ENCODE measurements around the gene SEMA4G. TPM values are rescaled to one million over a fixed set of nuclear protein-coding genes. Genes with fewer than 3 reads are reported as not detected.

SEMA4G gene
- total RNA-seq, 1 experiment from 2014 or later, result 29.4 TPM

GRCh38 chr10:101018118-101018599, 48.9 kb downstream of the SEMA4G start:
- Histone ChIP-seq H3K27me3 (ENCODE audit: insufficient read depth, low read length) (no peaks in the 10 kb centered on the region), H3K4me2 (ENCODE audit: low read length) (peak overlapping the region; percentile 65), H3K4me1 (ENCODE audit: control insufficient read depth in 1 of 2, insufficient read depth in 2 of 2, low read length in 2 of 2) (peaks cover 12 to 36% of the 10 kb centered on the region in 2 experiments), H4K20me1 (ENCODE audit: insufficient read depth) (no peaks in the 10 kb centered on the region), H3K4me3 (replicated peaks in 1 of 2; ENCODE audit: low read depth in 1 of 2, low read length in 2 of 2) (no peak overlapping the region), H2AFZ (ENCODE audit: low read depth, low read length, poor library complexity, severe bottlenecking) (no peak overlapping the region), H3K9me2 (ENCODE audit: insufficient read depth) (no peaks in the 10 kb centered on the region), H3K9me3 (ENCODE audit: control insufficient read depth in 1 of 2, insufficient read depth in 1 of 2, low read depth in 1 of 2, low read length in 2 of 2) (no peaks in the 10 kb centered on the region), H3K79me2 (ENCODE audit: insufficient read depth, low read length) (no peaks in the 10 kb centered on the region), H3K27ac (ENCODE audit: low read depth, low read length) (no peak overlapping the region), H3K9ac (ENCODE audit: low read length) (peak overlapping the region; percentile 56), H3K36me3 (ENCODE audit: control insufficient read depth in 1 of 2, insufficient read depth in 2 of 2, low read length in 2 of 2) (no peaks in the 10 kb centered on the region)
- ChIA-PET RAD21 (ENCODE audit: low non-redundant PET in 1 of 2, low total read pairs in 2 of 2, uncharacterized antibody in 2 of 2, unreplicated experiment in 2 of 2) (interaction anchor here (1.4 to 2.0 kb wide), 3 partner anchors 22 to 124 kb away, joined by 3 to 7 read pairs (median 6); no protein-coding TSS in a partner anchor), CTCF (interaction anchor here (0.6 to 5.0 kb wide), 17 partner anchors 9 to 426 kb away, joined by 3 to 98 read pairs (median 11); partner anchors contain the start of genes LZTS2, PDZD7 and SFXN3), POLR2A (interaction anchor here (0.9 kb wide), 1 partner anchor 9 kb away, joined by 3 read pairs; no protein-coding TSS in a partner anchor)
- ATAC-seq, result no peak; the same call in 1 of the 2 replicates
- intact Hi-C loops (cut with micrococcal nuclease), result loop anchor here (2.0 to 10.0 kb wide), 3 partner anchors 49 to 673 kb away; partner anchors contain the start of genes PAX2 and SCD
- TF ChIP-seq CBX3 (IDR thresholded peaks at IDR 0.05; ENCODE audit: low read depth) (no peak), YY1 (IDR thresholded peaks at IDR 0.05; ENCODE audit: extremely low read depth, insufficient replicate concordance, low read depth, low read length) (no peak), SRF (IDR thresholded peaks at IDR 0.05; ENCODE audit: low read depth) (no peak), FOSL1 (IDR thresholded peaks at IDR 0.05; ENCODE audit: low read depth) (no peak), POLR2AphosphoS5 (IDR thresholded peaks at IDR 0.05; ENCODE audit: low read depth, low read length) (no peak), ATF3 (IDR thresholded peaks at IDR 0.05) (no peak), MAX (IDR thresholded peaks at IDR 0.05) (no peak), CEBPB (IDR thresholded peaks at IDR 0.05; ENCODE audit: low read depth) (no peak), REST (IDR thresholded peaks at IDR 0.05; ENCODE audit: low read depth) (no peak), SP1 (IDR thresholded peaks at IDR 0.05; ENCODE audit: low read depth) (no peak), POLR2A (IDR thresholded peaks at IDR 0.05; ENCODE audit: borderline replicate concordance, extremely low read depth, insufficient read depth, insufficient read length) (no peak), ZFX (IDR thresholded peaks at IDR 0.05) (no peak), EZH2phosphoT487 (IDR thresholded peaks at IDR 0.05; ENCODE audit: borderline replicate concordance) (no peak), ZNF274 (IDR thresholded peaks at IDR 0.05; ENCODE audit: low read depth, low read length) (no peak), RAD21 (IDR thresholded peaks at IDR 0.05; ENCODE audit: low read depth) (no peak), ELF1 (IDR thresholded peaks at IDR 0.05; ENCODE audit: borderline replicate concordance, low read depth) (no peak), JUND (IDR thresholded peaks at IDR 0.05) (no peak), CTCF (IDR thresholded peaks at IDR 0.05 in 2 of 3, conservative IDR thresholded peaks at IDR 0.05 in 1 of 3; ENCODE audit: borderline replicate concordance in 1 of 3, insufficient read depth in 1 of 3, low read depth in 2 of 3, low read length in 2 of 3) (no peak), ZBTB33 (IDR thresholded peaks at IDR 0.05; ENCODE audit: extremely low read depth, insufficient replicate concordance, low read length) (no peak), SIN3A (IDR thresholded peaks at IDR 0.05; ENCODE audit: low read depth) (no peak)
- BruUV-seq (replicated peaks), result no TSS peak
- no peak for DNase-seq (ENCODE audit: low read depth, low spot score)

All from HCT116 (cell line).